ENCODE data around the gene KCNIP2.

KCNIP2 gene

GRCh38 chr10:101781984-101782810 is 61.4 kb downstream of the KCNIP2 start:
- DNase-seq = no peak

GRCh38 chr10:101781655-101781983 is 62.0 kb downstream of the KCNIP2 start:
- no peak for DNase-seq

- DNase-seq = peak; percentile 19
Measured at GRCh38 chr10:101780818-101781654, 62.6 kb downstream of the KCNIP2 start.

- DNase-seq = no peak
Measured at GRCh38 chr10:101780187-101780817, 63.3 kb downstream of the KCNIP2 start.

- peak; percentile 40 for DNase-seq
Measured at GRCh38 chr10:101779544-101780186, 63.9 kb downstream of the KCNIP2 start.

- DNase-seq = no peak
Measured at GRCh38 chr10:101778781-101779543, 64.6 kb downstream of the KCNIP2 start.

- no peak for DNase-seq
Measured at GRCh38 chr10:101778151-101778780, 65.3 kb downstream of the KCNIP2 start.

- DNase-seq = no peak
Measured at GRCh38 chr10:101777619-101778145, 65.9 kb downstream of the KCNIP2 start.

GRCh38 chr10:101776161-101776817 is 67.3 kb downstream of the KCNIP2 start:
- no peak for DNase-seq

All from kidney glomerular epithelial cell (primary cell).